SK-N-MC (cell line): ENCODE measurements around the gene HIKESHI.

ENCODE experiments used
- EZH2 ChIP-seq: fragments of 200-600 bp; sonication (generic); IDR thresholded peaks from one replicate; pipeline ENCODE4 v1.6.1; 2017; ENCODE audit warnings: antibody characterized with exemption
- FOXP2 ChIP-seq: optimal IDR thresholded peaks from 2 replicates; pipeline ENCODE3; 2011; ENCODE audit warnings: mild to moderate bottlenecking, moderate library complexity; ENCODE audit not compliant: insufficient read depth; ENCODE audit errors: extremely low read length, control extremely low read depth
- POLR2AphosphoS5 ChIP-seq: IDR thresholded peaks from 2 replicates; pipeline ENCODE4 v1.6.1; 2012; ENCODE audit warnings: mild to moderate bottlenecking, low read depth, low read length, borderline replicate concordance

DNA sequence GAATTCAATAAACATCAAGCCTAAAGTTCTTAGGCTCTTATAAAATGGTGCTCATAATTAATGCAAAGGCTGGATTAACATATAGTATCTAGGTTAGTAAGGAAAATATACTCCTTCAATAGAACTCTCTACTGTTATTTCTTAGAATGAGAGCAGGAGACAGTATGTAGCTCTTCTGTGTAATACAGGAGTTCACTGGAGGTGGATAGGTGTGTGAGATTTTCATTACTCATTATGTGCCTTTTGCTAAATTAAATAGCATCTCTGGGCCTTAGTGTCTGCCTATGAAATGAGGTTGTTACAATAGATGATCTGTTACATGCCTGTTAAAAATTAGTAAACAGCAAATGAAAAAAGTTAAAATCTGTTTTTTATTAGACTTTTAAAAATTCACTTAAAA, 36.8 kb upstream of the HIKESHI start:
- TF ChIP-seq POLR2AphosphoS5 (no peak), EZH2 (no peak), FOXP2 (no peak)
